A549 (cell line): ENCODE measurements around the gene PCNP. TPM values are rescaled to one million over a fixed set of nuclear protein-coding genes. Genes with fewer than 3 reads are reported as not detected.
"Not testable (repeated sequence)": the region's sequence is repeated elsewhere in the genome, so short reads cannot be mapped to it uniquely, and the experiment has no call there.

ENCODE experiments used
- ATAC-seq, 2 experiments: fragments of 200-7000 bp in 1 of 2; fragments of >200 bp in 1 of 2; cut with Nextera tagmentation in 1 of 2; cut with Tn5 transposase in 1 of 2; 3 replicates each; pipeline versions ENCODE4 v1.8.0 to v1.9.1; 2018 to 2020; ENCODE audit warnings: mild to moderate bottlenecking in 1 of 2, moderate library complexity in 1 of 2
- CTCF ChIA-PET: fragments of 300-600 bp; sonication (Branson Sonifier 250); formaldehyde crosslinking; extraction: SDS; loops from one replicate; lab custom pipeline; 2021; ENCODE audit warnings: antibody characterized with exemption, inconsistent platforms; lab: Yijun Ruan, JAX
- POLR2A ChIA-PET: fragments of 350-600 bp; formaldehyde crosslinking; extraction: SDS; loops from one replicate; lab custom pipeline; 2021; ENCODE audit warnings: antibody characterized with exemption, inconsistent platforms; lab: Yijun Ruan, JAX
- DNase-seq, 2 experiments: peaks; one replicate each; pipeline versions ENCODE4 v3.0.0 to v3.0.0-alpha.2; 2011 to 2016; ENCODE audit warnings: low read depth in 1 of 2, low spot score in 1 of 2
- FAIRE-seq: peaks from 2 replicates; lab custom pipeline; 2011; peaks lifted over from hg19 to GRCh38; lab: Jason Lieb, UNC
- H3K27ac ChIP-seq, 2 experiments: fragments of >200 bp; sonication (Bioruptor Twin); formaldehyde crosslinking; 3 replicates each; pipeline ENCODE4 v1.5.1; 2016 to 2017
- H3K4me1 ChIP-seq: fragments of >200 bp; sonication (Bioruptor Twin); formaldehyde crosslinking; 3 replicates; pipeline ENCODE4 v1.6.1; 2016
- H3K4me2 ChIP-seq: fragments of >200 bp; sonication (Bioruptor Twin); formaldehyde crosslinking; 3 replicates; pipeline ENCODE4 v1.6.1; 2016
- H3K4me3 ChIP-seq: fragments of >200 bp; sonication (Bioruptor Twin); formaldehyde crosslinking; 3 replicates; pipeline ENCODE4 v1.5.1; 2016
- H3K9me3 ChIP-seq: fragments of >200 bp; sonication (Bioruptor Twin); formaldehyde crosslinking; 3 replicates; pipeline ENCODE4 v1.6.1; 2016
- CBX2 ChIP-seq: fragments of 200-600 bp; sonication (generic); IDR thresholded peaks from 2 replicates; pipeline ENCODE4 v1.6.1; 2016; ENCODE audit warnings: low read depth, mild to moderate bottlenecking, borderline replicate concordance
- CEBPB ChIP-seq, 2 experiments: fragments of >200 bp in 1 of 2; sonication (Bioruptor Twin) in 1 of 2; formaldehyde crosslinking in 1 of 2; IDR thresholded peaks; 2 replicates each; pipeline ENCODE4 v1.6.1; 2012 to 2016
- CHD4 ChIP-seq: fragments of 200-600 bp; sonication (generic); IDR thresholded peaks from 2 replicates; pipeline ENCODE4 v1.6.1; 2016; ENCODE audit warnings: antibody characterized with exemption, mild to moderate bottlenecking, borderline replicate concordance
- ESRRA ChIP-seq: fragments of 150-350 bp; IDR thresholded peaks from 2 replicates; pipeline ENCODE4 v1.6.1; 2014; ENCODE audit warnings: mild to moderate bottlenecking, low read length, borderline replicate concordance
- FOSB ChIP-seq: fragments of 250-450 bp; sonication (Bioruptor Pico); IDR thresholded peaks from 2 replicates; pipeline ENCODE4 v1.5.0; 2020; ENCODE audit warnings: mild to moderate bottlenecking, moderate library complexity
- FOXS1 ChIP-seq: fragments of 250-450 bp; sonication (Bioruptor Pico); IDR thresholded peaks from 2 replicates; pipeline ENCODE4 v1.5.0; 2020; ENCODE audit warnings: mild to moderate bottlenecking, moderate library complexity
- HOXA7 ChIP-seq: fragments of 250-450 bp; sonication (Bioruptor Pico); IDR thresholded peaks from 2 replicates; pipeline ENCODE4 v1.5.0; 2020; ENCODE audit warnings: mild to moderate bottlenecking, moderate library complexity
- JUNB ChIP-seq: fragments of >200 bp; sonication (Bioruptor Twin); formaldehyde crosslinking; IDR thresholded peaks from 2 replicates; pipeline ENCODE4 v1.6.1; 2016
- KDM5A ChIP-seq: fragments of 200-600 bp; sonication (generic); IDR thresholded peaks from 2 replicates; pipeline ENCODE4 v1.6.1; 2016; ENCODE audit warnings: antibody characterized with exemption, mild to moderate bottlenecking
- MYC ChIP-seq: IDR thresholded peaks from 2 replicates; pipeline ENCODE4 v1.6.1; 2012; ENCODE audit warnings: mild to moderate bottlenecking, inconsistent platforms, low read length, improper control_type of control experiment, borderline replicate concordance
- NFE2L2 ChIP-seq: fragments of 150-350 bp; conservative IDR thresholded peaks from 2 replicates; pipeline ENCODE4 v1.6.1; 2014; ENCODE audit warnings: low read length
- RARB ChIP-seq: fragments of 250-450 bp; sonication (Bioruptor Pico); IDR thresholded peaks from 2 replicates; pipeline ENCODE4 v1.8.0; 2021; ENCODE audit warnings: mild to moderate bottlenecking, moderate library complexity
- RCOR1 ChIP-seq: fragments of 150-350 bp; IDR thresholded peaks from 2 replicates; pipeline ENCODE4 v1.6.1; 2014; ENCODE audit warnings: antibody characterized with exemption, low read length, low read depth
- RFX5 ChIP-seq: fragments of 450-650 bp; IDR thresholded peaks from 2 replicates; pipeline ENCODE4 v1.7.1; 2014; ENCODE audit warnings: antibody characterized with exemption, mild to moderate bottlenecking, moderate library complexity
- SMC3 ChIP-seq: fragments of >200 bp; sonication (Bioruptor Twin); formaldehyde crosslinking; IDR thresholded peaks from 3 replicates; pipeline ENCODE4 v1.6.1; 2018; ENCODE audit warnings: inconsistent platforms
- SREBF2 ChIP-seq: fragments of 450-650 bp; IDR thresholded peaks from 2 replicates; pipeline ENCODE4 v1.6.1; 2014; ENCODE audit warnings: mild to moderate bottlenecking, moderate library complexity
- ZC3H11A ChIP-seq: fragments of 450-650 bp; IDR thresholded peaks from 2 replicates; pipeline ENCODE4 v1.6.1; 2014; ENCODE audit warnings: antibody characterized with exemption, mild to moderate bottlenecking
- ZNF302 ChIP-seq: fragments of 250-450 bp; sonication (Bioruptor Pico); IDR thresholded peaks from 2 replicates; pipeline ENCODE4 v1.9.0; 2021; ENCODE audit warnings: inconsistent platforms, mild to moderate bottlenecking, moderate library complexity
- WGBS: methylation state at CpG from one replicate; pipeline ENCODE4 v1.1.6; 2017; ENCODE audit errors: missing lambda C conversion rate; 5-methylcytosine and 5-hydroxymethylcytosine counted together
- polyA plus RNA-seq, 4 experiments: library from polyadenylated mRNA; depleted of rRNA in 3 of 4; stranded (reverse); fragments of >200 nt; fragmentation: RNase III in 1 of 4; extraction: RNeasy Plus Mini Kit Qiagen cat#74134 plus additional on column Dnase treatment in 1 of 4; gene quantifications; 2 replicates in 3 of 4; 3 replicates in 1 of 4; pipeline ENCODE4 v1.2.3, GENCODE V29; 2011 to 2017
- TF ChIP-seq, protein P1 (sequence below): IDR thresholded peaks from 2 replicates; pipeline ENCODE4 v1.6.1; 2012; ENCODE audit warnings: low read depth, borderline replicate concordance
- TF ChIP-seq, protein P2 (sequence below): fragments of 450-650 bp; IDR thresholded peaks from 2 replicates; pipeline ENCODE4 v1.6.1; 2014; ENCODE audit warnings: antibody characterized with exemption
- TF ChIP-seq, protein P3 (sequence below): fragments of 250-450 bp; sonication (Bioruptor Pico); IDR thresholded peaks from 2 replicates; pipeline ENCODE4 v1.5.0; 2021; ENCODE audit warnings: mild to moderate bottlenecking, moderate library complexity, borderline replicate concordance
- TF ChIP-seq, protein P4 (sequence below): IDR thresholded peaks from 2 replicates; pipeline ENCODE4 v1.6.1; 2012
- TF ChIP-seq, protein P5 (sequence below): fragments of >200 bp; sonication (Bioruptor Twin); formaldehyde crosslinking; IDR thresholded peaks from 3 replicates; pipeline ENCODE4 v1.6.1; 2016

Gene PCNP
- polyA plus RNA-seq, 2 of the 4 experiments (the other 2 are of a cell fraction) = 114 to 135 TPM

DNA sequence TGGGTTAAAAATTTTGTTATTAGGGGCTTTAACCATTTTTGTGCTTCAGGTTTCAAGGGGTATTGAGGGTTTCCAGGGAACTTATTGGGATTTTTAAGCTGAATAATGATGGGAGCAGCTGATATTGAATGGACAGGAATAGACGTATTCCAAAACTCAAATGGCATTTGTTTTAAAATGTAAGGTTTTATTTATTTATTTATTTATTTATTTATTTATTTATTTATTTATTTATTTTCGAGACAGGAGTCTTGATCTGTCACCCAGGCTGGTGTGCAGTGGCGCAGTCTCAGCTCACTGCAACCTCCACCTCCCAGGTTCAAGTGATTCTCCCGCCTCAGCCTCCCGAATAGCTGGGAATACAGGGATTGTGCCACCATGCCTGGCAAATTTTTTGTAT, 38.8 kb upstream of the PCNP start:
- CTCF ChIA-PET = interaction anchor here (0.9 to 1.6 kb wide), 2 partner anchors 34 to 103 kb away, joined by 3 read pairs; no protein-coding TSS in a partner anchor
- TF ChIP-seq RCOR1 = no peak
- peak; percentile 53 for TF ChIP-seq ZC3H11A
- TF ChIP-seq, all 56 proteins: peak for 1
- 56% methylated on average over 5 of the region's 5 CpGs for WGBS
- Histone ChIP-seq H3K4me2 (no peak overlapping the region), H3K27ac (no peak overlapping the region), H3K9me3 (no peaks in the 10 kb centered on the region), H3K4me1 (no peaks in the 10 kb centered on the region), H3K4me3 (no peak overlapping the region)
- ATAC-seq (no peak), FAIRE-seq (no peak), DNase-seq (no peak)
- POLR2A ChIA-PET = no interaction called here

DNA sequence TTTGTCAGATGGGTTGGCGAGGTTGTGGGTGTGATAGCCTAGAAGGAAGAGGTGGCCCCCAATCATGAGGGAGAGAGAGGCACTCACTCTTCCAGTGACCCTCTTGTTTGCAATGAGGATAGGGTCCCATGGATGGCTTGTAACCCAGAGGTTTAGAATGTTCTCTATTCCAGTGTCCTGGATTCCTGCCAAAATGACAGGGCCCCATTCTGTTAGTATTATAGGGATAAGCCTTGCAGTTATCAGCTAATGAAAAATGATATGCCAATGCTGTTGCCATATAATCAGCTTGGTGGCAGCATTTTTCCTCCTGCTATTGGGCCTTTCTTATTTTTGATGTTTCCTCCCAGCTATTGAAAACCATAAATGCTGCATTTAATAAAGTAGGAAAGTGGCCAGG, 37.7 kb upstream of the PCNP start:
- FAIRE-seq = no peak
- H3K9me3 ChIP-seq = no peaks in the 10 kb centered on the region
- TF ChIP-seq FOSB = no peak
- no peak for TF ChIP-seq FOXS1
- no peak for TF ChIP-seq HOXA7 (CRISPR knock-in tag)
- no peak for TF ChIP-seq SMC3
- no peak for TF ChIP-seq ESRRA
- no peak for TF ChIP-seq JUNB
- H3K4me2 ChIP-seq = no peak overlapping the region
- DNase-seq = no peak
- ChIA-PET POLR2A (no interaction called here), CTCF (interaction anchor here (0.9 kb wide), 1 partner anchor 102 kb away, joined by 3 read pairs; no protein-coding TSS in a partner anchor)
- H3K4me1 ChIP-seq = no peaks in the 10 kb centered on the region
- no peak for ATAC-seq
- no peak overlapping the region for H3K4me3 ChIP-seq
- H3K27ac ChIP-seq = no peak overlapping the region
- WGBS = 50% methylated on average over 1 of the region's 1 CpG

DNA sequence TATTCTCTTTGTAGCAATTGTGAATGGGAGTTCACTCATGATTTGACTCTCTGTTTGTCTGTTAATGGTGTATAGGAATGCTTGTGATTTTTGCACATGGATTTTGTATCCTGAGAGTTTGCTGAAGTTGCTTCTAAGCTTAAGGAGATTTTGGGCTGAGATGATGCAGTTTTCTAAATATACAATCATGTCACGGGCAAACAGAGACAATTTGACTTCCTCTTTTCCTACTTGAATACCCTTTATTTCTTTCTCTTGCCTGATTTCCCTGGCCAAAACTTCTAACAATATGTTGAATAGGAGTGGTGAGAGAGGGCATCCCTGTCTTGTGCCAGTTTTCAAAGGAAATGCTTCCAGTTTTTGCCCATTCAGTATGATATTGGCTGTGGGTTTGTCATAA, 37.0 kb upstream of the PCNP start:
- H3K27ac ChIP-seq, H3K9me3 ChIP-seq, ATAC-seq, DNase-seq, CTCF ChIA-PET, POLR2A ChIA-PET, H3K4me3 ChIP-seq, H3K4me1 ChIP-seq, H3K4me2 ChIP-seq, FAIRE-seq: not testable (repeated sequence)
- 47% methylated on average over 1 of the region's 1 CpG for WGBS

DNA sequence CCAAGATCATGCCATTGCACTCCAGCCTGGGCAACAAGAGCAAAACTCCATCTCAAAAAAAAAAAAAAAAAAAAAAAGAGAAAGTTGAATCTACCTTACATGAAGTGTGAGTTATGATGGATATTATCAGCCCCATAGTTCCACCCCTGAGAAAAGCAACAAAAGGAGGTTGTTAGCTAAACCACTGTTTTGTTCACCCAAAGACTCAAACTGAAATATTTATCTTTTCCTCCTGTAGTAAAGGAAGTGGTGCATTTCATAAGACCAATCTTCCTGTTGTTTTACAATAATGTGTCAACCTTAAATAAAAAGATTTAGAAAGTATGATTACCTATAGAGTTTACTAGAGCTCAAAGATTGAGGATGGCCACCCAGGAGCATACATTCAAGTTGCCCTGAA, 31.0 kb upstream of the PCNP start:
- DNase-seq (no peak), FAIRE-seq (no peak), ATAC-seq (no peak)
- ChIA-PET POLR2A (no interaction called here), CTCF (interaction anchor here (0.8 kb wide), 1 partner anchor 15 kb away, joined by 3 read pairs; no protein-coding TSS in a partner anchor)
- no peak overlapping the region for H3K4me3 ChIP-seq
- no peaks in the 10 kb centered on the region for H3K4me1 ChIP-seq
- no peak for TF ChIP-seq ESRRA
- TF ChIP-seq SREBF2 = no peak
- TF ChIP-seq, protein P1, sequence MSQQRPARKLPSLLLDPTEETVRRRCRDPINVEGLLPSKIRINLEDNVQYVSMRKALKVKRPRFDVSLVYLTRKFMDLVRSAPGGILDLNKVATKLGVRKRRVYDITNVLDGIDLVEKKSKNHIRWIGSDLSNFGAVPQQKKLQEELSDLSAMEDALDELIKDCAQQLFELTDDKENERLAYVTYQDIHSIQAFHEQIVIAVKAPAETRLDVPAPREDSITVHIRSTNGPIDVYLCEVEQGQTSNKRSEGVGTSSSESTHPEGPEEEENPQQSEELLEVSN = no peak
- TF ChIP-seq CEBPB (IDR thresholded peaks at IDR 0.05) = no peak
- no peak for TF ChIP-seq KDM5A
- TF ChIP-seq JUNB = no peak
- no peak for TF ChIP-seq FOXS1
- TF ChIP-seq, protein P2, sequence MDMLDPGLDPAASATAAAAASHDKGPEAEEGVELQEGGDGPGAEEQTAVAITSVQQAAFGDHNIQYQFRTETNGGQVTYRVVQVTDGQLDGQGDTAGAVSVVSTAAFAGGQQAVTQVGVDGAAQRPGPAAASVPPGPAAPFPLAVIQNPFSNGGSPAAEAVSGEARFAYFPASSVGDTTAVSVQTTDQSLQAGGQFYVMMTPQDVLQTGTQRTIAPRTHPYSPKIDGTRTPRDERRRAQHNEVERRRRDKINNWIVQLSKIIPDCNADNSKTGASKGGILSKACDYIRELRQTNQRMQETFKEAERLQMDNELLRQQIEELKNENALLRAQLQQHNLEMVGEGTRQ = no peak
- no peak for TF ChIP-seq RARB
- TF ChIP-seq RFX5 = no peak
- no peak for TF ChIP-seq ZNF302 (CRISPR knock-in tag)
- TF ChIP-seq CHD4 = no peak
- TF ChIP-seq, protein P3, sequence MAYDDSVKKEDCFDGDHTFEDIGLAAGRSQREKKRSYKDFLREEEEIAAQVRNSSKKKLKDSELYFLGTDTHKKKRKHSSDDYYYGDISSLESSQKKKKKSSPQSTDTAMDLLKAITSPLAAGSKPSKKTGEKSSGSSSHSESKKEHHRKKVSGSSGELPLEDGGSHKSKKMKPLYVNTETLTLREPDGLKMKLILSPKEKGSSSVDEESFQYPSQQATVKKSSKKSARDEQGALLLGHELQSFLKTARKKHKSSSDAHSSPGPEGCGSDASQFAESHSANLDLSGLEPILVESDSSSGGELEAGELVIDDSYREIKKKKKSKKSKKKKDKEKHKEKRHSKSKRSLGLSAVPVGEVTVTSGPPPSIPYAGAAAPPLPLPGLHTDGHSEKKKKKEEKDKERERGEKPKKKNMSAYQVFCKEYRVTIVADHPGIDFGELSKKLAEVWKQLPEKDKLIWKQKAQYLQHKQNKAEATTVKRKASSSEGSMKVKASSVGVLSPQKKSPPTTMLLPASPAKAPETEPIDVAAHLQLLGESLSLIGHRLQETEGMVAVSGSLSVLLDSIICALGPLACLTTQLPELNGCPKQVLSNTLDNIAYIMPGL = no peak
- no peak for TF ChIP-seq MYC
- TF ChIP-seq CBX2 = no peak
- TF ChIP-seq, protein P4, sequence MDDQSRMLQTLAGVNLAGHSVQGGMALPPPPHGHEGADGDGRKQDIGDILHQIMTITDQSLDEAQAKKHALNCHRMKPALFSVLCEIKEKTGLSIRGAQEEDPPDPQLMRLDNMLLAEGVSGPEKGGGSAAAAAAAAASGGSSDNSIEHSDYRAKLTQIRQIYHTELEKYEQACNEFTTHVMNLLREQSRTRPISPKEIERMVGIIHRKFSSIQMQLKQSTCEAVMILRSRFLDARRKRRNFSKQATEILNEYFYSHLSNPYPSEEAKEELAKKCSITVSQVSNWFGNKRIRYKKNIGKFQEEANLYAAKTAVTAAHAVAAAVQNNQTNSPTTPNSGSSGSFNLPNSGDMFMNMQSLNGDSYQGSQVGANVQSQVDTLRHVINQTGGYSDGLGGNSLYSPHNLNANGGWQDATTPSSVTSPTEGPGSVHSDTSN = no peak
- TF ChIP-seq, protein P5, sequence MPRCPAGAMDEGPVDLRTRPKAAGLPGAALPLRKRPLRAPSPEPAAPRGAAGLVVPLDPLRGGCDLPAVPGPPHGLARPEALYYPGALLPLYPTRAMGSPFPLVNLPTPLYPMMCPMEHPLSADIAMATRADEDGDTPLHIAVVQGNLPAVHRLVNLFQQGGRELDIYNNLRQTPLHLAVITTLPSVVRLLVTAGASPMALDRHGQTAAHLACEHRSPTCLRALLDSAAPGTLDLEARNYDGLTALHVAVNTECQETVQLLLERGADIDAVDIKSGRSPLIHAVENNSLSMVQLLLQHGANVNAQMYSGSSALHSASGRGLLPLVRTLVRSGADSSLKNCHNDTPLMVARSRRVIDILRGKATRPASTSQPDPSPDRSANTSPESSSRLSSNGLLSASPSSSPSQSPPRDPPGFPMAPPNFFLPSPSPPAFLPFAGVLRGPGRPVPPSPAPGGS = no peak
- TF ChIP-seq NFE2L2 = no peak
- TF ChIP-seq, all 56 proteins: peak for 0
- Histone ChIP-seq H3K9me3 (no peaks in the 10 kb centered on the region), H3K27ac (no peak overlapping the region), H3K4me2 (no peak overlapping the region)
